ENCODE data around the gene HOXD4.

HOXD4 gene

DNA sequence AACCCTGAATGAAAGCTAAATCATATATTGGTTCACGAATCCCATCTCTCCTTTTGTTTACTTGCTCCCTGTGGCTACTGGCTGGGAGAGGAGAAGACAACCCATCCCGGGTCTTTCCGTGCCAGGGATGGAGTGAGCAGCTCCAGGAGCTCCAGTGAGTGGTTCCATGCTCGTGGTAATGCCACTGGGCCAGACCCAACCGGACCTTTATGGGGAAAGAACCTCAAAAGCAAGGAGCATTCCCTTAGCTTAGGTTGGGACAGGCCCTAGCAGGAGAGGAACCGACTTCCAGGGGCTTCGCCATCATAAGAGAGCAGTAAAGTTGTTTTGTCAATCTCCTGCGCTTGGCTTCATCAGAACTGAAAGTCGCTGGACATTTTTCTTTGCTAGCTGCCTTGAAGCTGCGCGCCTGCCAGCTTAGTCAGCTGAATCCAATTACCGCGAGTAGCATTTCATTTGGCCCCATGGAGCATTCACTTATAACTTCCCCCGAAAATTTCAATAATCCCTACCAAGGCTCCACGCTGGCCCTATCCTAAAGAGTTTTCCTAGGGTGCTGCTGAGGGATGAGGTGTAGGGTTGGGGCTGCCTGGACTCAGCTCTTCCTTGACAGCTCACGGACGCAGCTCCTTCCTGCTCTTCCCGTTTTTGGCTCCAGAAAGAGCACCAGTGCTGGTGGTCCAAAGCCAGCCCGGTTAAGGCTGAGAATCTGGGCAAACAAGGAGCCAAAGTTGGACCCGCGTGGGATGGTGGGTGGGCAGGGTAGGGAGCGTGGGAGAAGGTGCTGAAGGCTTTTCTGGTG lies 10.7 kb downstream of the HOXD4 start:
- TF ChIP-seq, protein P1, sequence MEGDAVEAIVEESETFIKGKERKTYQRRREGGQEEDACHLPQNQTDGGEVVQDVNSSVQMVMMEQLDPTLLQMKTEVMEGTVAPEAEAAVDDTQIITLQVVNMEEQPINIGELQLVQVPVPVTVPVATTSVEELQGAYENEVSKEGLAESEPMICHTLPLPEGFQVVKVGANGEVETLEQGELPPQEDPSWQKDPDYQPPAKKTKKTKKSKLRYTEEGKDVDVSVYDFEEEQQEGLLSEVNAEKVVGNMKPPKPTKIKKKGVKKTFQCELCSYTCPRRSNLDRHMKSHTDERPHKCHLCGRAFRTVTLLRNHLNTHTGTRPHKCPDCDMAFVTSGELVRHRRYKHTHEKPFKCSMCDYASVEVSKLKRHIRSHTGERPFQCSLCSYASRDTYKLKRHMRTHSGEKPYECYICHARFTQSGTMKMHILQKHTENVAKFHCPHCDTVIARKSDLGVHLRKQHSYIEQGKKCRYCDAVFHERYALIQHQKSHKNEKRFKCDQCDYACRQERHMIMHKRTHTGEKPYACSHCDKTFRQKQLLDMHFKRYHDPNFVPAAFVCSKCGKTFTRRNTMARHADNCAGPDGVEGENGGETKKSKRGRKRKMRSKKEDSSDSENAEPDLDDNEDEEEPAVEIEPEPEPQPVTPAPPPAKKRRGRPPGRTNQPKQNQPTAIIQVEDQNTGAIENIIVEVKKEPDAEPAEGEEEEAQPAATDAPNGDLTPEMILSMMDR (IDR thresholded peaks at IDR 0.05; ENCODE audit: borderline replicate concordance, insufficient read depth, low read depth, low read length): no peak
- H3K4me3 ChIP-seq (ENCODE audit: low read depth, low read length): no peak overlapping the region

DNA sequence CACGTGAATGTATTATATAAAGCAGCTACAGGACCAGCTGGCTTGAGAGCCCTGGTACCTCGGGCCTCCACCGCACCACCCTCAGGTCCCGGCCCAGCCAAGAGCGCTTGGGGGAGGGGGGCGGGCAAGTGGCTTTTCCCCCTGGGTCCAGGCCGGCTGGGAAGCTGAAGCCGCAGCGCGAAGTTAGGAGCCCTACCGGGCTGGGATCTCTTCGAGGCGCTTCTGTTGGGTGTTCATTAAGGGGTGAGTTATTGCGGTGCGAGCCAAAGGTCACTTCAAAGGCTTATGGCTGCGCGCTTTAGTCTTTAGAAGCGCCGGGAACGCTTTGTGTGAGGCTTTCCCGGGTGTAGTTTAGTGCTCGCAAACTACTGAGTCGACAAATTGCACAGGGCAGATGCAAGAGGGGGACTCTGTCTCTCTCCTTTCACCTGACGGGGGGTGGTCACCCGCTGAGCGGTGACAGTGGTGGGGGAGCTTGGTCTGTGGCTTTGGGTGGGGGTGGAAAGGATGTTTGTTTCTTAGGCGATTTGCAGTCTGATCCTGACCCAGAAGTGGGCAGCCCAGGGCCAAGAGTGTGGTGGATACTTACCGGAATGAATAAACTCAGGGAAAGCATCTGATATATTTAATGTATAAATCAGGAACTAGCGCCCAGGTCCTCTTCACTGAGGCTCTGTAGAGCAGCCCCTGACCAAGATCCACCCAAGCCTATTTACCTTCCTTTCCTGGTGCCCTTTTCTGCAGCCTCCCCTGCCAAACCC lies 11.7 kb downstream of the HOXD4 start:
- TF ChIP-seq, protein P1 (IDR thresholded peaks at IDR 0.05; ENCODE audit: borderline replicate concordance, insufficient read depth, low read depth, low read length): no peak

DNA sequence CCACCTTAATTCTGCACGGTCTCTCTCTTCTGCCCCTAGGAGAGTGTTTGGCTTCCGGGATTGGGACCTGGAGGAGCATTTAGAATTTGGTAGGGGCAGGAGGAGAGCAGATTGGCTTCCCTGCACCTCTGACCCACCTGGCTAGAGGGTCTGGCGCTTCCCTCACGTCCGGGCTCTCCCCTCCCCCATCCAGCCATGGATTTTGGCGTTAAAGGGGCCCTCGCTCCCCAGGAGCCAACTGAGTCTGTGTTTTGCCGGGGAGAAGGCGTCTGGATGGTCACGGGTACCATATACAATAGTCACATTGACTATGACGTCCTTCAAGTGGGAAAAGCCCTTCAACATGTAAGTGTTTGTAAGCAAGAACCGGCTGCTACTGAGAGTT lies 12.3 kb downstream of the HOXD4 start:
- no peak overlapping the region for H3K4me3 ChIP-seq (ENCODE audit: low read depth, low read length)
- TF ChIP-seq, protein P1 (IDR thresholded peaks at IDR 0.05; ENCODE audit: borderline replicate concordance, insufficient read depth, low read depth, low read length): no peak

More for the DNA sequence above, 11.7 kb downstream of the HOXD4 start:
- H3K4me3 ChIP-seq (ENCODE audit: low read depth, low read length): no peak overlapping the region

DNA sequence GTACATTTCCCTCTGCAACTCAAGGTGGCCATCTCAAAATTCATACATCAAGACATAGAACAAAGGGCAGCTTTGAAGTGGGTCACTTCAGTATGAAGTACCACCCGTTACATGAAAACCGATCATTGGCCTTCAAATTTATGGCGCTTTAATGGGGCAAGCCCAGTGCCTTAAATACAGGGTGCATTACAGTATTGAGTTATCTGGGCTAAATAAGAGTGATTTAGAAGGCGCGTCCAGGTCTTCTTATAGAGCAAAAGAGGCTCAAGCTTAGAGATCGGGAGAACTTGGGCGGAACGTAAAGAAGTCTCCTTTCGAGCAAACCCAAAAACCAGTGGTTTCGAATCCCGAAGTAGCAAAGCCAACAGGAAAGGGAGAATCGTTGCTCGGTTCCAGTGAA lies 12.9 kb downstream of the HOXD4 start:
- TF ChIP-seq, protein P1 (IDR thresholded peaks at IDR 0.05; ENCODE audit: borderline replicate concordance, insufficient read depth, low read depth, low read length): no peak

DNA sequence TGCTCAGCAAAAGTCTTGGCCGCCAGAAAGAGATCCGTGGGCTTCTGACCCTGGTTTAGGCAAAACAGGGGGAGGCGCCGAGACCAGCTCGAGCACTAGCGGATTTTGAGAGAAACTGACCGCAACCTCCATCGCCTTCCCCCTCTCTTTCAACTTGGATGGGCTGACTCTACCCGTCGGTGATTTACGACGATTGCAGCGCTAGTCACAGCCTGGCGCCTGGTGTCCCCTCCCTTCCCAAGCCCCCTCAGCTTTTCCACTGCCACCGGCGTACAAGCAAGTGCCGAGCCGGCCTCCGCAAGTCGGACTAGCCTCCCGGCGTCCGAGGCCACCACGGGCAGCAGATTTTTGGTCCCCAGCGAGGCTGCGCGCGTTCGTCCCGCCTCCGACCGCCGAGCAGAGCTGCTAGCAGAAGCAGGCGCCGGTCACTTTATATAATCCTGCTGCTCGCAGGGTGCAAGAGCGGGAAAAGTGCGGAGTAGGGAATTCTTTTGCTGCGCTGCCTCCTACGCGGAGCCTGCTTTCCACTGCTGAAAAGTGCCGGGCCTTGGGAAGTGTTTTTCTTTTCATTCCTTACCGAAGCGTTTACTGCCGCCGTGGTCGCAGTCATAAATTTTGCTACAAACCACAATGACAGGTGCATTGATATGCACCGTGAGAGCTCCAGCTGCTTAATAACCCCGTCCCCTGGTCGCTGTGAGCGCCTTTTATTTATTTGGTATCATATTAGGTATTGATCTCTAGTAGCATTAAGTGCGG lies 13.4 kb downstream of the HOXD4 start:
- H3K4me3 ChIP-seq (ENCODE audit: low read depth, low read length): no peak overlapping the region

More for the DNA sequence above, 12.9 kb downstream of the HOXD4 start:
- no peak overlapping the region for H3K4me3 ChIP-seq (ENCODE audit: low read depth, low read length)

DNA sequence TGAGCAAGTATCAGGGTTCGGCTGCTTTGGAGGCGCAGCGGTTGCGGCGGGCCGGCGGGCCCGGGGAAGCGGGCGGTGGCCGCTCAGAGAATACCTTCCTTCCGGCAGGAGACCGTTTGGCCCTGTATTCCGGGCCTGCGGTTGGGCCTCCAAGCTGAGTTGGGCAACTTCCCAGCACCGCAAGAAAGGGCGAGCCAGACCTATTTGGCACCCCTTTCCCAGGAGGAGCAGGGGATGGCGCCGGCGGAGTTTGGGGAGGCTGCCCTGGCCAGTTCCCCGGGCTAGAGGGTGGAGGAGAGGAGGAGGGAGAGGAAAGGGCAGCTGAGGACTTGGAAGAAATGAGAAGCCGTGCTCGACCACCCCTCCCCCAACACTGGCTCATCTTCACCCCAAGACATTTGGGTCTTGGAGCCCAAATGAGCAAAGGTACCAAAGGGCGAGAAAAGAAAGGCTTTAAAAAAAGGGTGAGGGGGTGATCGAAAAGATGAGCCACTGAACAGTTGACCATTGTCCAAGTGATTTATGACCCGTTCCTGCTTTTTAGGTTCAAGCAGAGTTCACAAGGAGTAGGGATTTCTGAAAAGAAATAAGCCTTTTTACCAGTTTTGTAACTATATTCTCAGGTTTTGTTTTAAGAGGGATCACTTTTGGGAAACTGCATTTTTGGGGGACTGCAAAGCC lies 14.2 kb downstream of the HOXD4 start:
- H3K4me3 ChIP-seq (ENCODE audit: low read depth, low read length): no peak overlapping the region
- TF ChIP-seq, protein P1 (IDR thresholded peaks at IDR 0.05; ENCODE audit: borderline replicate concordance, insufficient read depth, low read depth, low read length): no peak

More for the DNA sequence above, 13.4 kb downstream of the HOXD4 start:
- TF ChIP-seq, protein P1 (IDR thresholded peaks at IDR 0.05; ENCODE audit: borderline replicate concordance, insufficient read depth, low read depth, low read length): no peak

All from GM12875 (cell line).